ENCODE data around the gene BARD1.

The BARD1 gene

DNA sequence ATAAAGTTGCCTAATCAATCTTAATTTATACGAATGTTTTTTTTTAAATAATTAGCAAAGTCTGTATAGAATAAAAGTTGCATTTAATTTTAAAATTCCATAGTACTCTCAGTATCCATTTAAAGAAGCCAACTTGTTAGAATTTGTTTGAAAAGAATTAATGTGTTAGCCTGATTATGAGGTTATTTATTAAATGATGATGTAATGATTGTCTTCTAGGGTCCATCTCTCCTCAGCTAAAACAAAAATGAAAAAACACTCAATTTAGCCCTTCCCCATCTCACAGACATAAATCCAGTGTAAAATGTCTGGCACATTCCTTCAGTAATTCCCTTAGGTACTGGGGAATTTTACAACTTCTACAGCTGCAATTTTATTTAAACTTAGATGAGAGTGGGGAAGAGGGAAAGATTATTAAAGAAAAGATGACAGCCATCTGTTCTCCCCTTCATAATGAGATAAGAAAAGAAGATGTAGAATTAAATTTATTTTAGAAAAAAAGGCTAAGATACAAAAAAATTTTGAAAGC, 68.6 kb downstream of the BARD1 start:
- Histone ChIP-seq H3K4me1 (ENCODE audit: control insufficient read depth, low read length) (no peaks in the 10 kb centered on the region), H3K9me2 (replicated peaks; ENCODE audit: control insufficient read depth, low read length) (no peaks in the 10 kb centered on the region), H3K79me2 (ENCODE audit: control insufficient read depth, low read length) (peaks cover 8% of the 10 kb centered on the region), H3K4me3 (ENCODE audit: low read length) (no peak overlapping the region), H3K4me2 (ENCODE audit: low read length) (no peak overlapping the region), H3K27ac (ENCODE audit: low read depth, low read length) (no peak overlapping the region), H3K9me3 (ENCODE audit: control insufficient read depth, insufficient read depth, low read length) (no peaks in the 10 kb centered on the region), H3F3A (ENCODE audit: control insufficient read depth, insufficient read depth) (peaks cover 2% of the 10 kb centered on the region; the same call in 1 of the 2 replicates), H3K36me3 (ENCODE audit: control insufficient read depth, low read length) (peaks cover 80% of the 10 kb centered on the region), H4K20me1 (ENCODE audit: control insufficient read depth, insufficient read depth, low read depth, low read length) (no peaks in the 10 kb centered on the region), H3K27me3 (ENCODE audit: control insufficient read depth, low read length) (no peaks in the 10 kb centered on the region)
- TF ChIP-seq EZH2phosphoT487 (IDR thresholded peaks at IDR 0.05; ENCODE audit: borderline replicate concordance, low read length), result no peak

DNA sequence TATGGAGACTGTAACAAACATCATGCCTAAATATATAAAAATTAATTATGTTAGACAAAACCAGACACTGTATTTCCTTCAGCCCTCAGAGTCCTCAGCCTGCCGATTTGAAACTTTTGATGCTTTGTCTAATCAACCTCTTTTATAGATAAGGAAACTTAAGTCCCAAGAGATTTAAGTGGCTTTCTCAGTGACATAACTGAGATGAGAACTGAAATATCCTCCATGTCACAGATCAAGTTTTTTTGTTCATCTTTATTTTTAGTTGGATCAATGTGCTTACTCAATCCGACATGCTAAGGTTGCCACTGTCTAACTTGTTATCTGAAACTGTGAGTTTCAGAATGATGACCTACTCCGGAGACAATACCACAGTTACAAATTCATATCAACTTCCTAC, 72.3 kb downstream of the BARD1 start:
- 0 out of 2 replicates have a peak, but pooled peaks cover 1% of the 10 kb centered on the region for H3K79me2 ChIP-seq (ENCODE audit: control insufficient read depth, low read length)
- no peaks in the 10 kb centered on the region for H3K4me1 ChIP-seq (ENCODE audit: control insufficient read depth, low read length)
- no peak overlapping the region for H3K4me2 ChIP-seq (ENCODE audit: low read length)
- H3K36me3 ChIP-seq (ENCODE audit: control insufficient read depth, low read length), result peaks cover 70% of the 10 kb centered on the region
- no peak overlapping the region for H3K4me3 ChIP-seq (ENCODE audit: low read length)
- peaks cover 2% of the 10 kb centered on the region; the same call in 1 of the 2 replicates for H3F3A ChIP-seq (ENCODE audit: control insufficient read depth, insufficient read depth)
- TF ChIP-seq, protein P1, sequence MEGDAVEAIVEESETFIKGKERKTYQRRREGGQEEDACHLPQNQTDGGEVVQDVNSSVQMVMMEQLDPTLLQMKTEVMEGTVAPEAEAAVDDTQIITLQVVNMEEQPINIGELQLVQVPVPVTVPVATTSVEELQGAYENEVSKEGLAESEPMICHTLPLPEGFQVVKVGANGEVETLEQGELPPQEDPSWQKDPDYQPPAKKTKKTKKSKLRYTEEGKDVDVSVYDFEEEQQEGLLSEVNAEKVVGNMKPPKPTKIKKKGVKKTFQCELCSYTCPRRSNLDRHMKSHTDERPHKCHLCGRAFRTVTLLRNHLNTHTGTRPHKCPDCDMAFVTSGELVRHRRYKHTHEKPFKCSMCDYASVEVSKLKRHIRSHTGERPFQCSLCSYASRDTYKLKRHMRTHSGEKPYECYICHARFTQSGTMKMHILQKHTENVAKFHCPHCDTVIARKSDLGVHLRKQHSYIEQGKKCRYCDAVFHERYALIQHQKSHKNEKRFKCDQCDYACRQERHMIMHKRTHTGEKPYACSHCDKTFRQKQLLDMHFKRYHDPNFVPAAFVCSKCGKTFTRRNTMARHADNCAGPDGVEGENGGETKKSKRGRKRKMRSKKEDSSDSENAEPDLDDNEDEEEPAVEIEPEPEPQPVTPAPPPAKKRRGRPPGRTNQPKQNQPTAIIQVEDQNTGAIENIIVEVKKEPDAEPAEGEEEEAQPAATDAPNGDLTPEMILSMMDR (IDR thresholded peaks at IDR 0.05; ENCODE audit: low read depth, low read length, poor library complexity, severe bottlenecking), result no peak
- no peak for TF ChIP-seq EZH2phosphoT487 (IDR thresholded peaks at IDR 0.05; ENCODE audit: borderline replicate concordance, low read length)
- H3K27ac ChIP-seq (ENCODE audit: low read depth, low read length), result no peak overlapping the region
- no peaks in the 10 kb centered on the region for H4K20me1 ChIP-seq (ENCODE audit: control insufficient read depth, insufficient read depth, low read depth, low read length)
- no peaks in the 10 kb centered on the region for H3K9me2 ChIP-seq (replicated peaks; ENCODE audit: control insufficient read depth, low read length)
- H3K27me3 ChIP-seq (ENCODE audit: control insufficient read depth, low read length), result no peaks in the 10 kb centered on the region
- no peaks in the 10 kb centered on the region for H3K9me3 ChIP-seq (ENCODE audit: control insufficient read depth, insufficient read depth, low read length)

DNA sequence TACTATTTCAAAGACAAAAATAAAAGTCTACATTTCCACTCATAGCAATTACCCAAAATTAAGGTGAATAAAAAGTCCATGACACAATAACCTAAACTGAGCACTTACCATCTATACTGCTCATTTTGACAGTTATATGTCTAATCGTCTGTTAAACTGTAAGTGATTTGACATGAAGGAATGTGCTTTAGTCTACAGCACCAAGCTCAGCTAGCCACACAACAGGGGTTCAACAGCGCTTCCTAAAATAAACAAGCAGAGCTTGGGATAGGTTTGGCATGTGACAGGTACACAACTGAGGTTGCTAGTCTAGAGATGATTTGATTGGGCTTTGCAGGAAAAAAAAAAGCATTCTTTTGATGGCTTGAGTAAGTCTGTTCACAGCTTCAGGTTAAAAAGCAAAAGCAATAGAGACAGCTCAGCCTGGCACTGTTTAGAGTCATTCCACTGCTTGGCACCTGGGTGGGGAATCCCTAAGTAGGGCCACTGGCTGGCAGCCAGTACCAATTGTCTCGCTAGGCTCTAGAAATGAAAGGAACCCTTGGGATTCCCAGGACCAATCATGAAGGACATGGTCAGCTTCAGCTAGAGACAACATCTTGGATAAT, 78.6 kb downstream of the BARD1 start:
- H3F3A ChIP-seq (ENCODE audit: control insufficient read depth, insufficient read depth), result no peaks in the 10 kb centered on the region; the same call in 1 of the 2 replicates
- no peak overlapping the region for H3K4me2 ChIP-seq (ENCODE audit: low read length)
- no peak overlapping the region for H3K4me3 ChIP-seq (ENCODE audit: low read length)
- H3K79me2 ChIP-seq (ENCODE audit: control insufficient read depth, low read length), result no peaks in the 10 kb centered on the region
- TF ChIP-seq, protein P1 (IDR thresholded peaks at IDR 0.05; ENCODE audit: low read depth, low read length, poor library complexity, severe bottlenecking), result no peak
- TF ChIP-seq EZH2phosphoT487 (IDR thresholded peaks at IDR 0.05; ENCODE audit: borderline replicate concordance, low read length), result no peak
- H3K36me3 ChIP-seq (ENCODE audit: control insufficient read depth, low read length), result peaks cover 86% of the 10 kb centered on the region
- no peaks in the 10 kb centered on the region for H3K27me3 ChIP-seq (ENCODE audit: control insufficient read depth, low read length)
- no peaks in the 10 kb centered on the region for H4K20me1 ChIP-seq (ENCODE audit: control insufficient read depth, insufficient read depth, low read depth, low read length)
- H3K27ac ChIP-seq (ENCODE audit: low read depth, low read length), result no peak overlapping the region
- H3K9me2 ChIP-seq (replicated peaks; ENCODE audit: control insufficient read depth, low read length), result no peaks in the 10 kb centered on the region
- no peaks in the 10 kb centered on the region for H3K9me3 ChIP-seq (ENCODE audit: control insufficient read depth, insufficient read depth, low read length)
- no peaks in the 10 kb centered on the region for H3K4me1 ChIP-seq (ENCODE audit: control insufficient read depth, low read length)

DNA sequence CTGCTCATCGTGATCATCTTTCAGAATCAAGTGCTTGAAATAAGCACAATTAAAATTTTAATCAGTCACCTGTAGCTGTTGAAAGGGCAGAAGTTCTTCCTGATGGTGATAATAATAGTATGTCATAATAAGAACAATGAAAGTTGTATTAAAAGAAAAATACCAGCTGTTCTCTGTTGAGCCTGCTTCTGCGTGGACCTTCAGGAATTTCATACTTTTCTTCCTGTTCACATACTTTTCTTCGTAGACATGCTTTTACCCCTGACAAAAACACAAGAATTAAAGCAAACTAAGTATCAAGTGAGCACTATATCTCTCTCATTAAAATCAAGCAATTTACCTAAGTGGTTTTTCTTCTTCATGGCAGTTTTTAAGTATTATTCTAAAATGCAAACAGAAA, 79.2 kb downstream of the BARD1 start:
- Histone ChIP-seq H4K20me1 (ENCODE audit: control insufficient read depth, insufficient read depth, low read depth, low read length) (no peaks in the 10 kb centered on the region), H3K79me2 (ENCODE audit: control insufficient read depth, low read length) (no peaks in the 10 kb centered on the region)

More for the DNA sequence above, 79.2 kb downstream of the BARD1 start:
- H3K9me3 ChIP-seq (ENCODE audit: control insufficient read depth, insufficient read depth, low read length), result no peaks in the 10 kb centered on the region
- no peaks in the 10 kb centered on the region for H3K4me1 ChIP-seq (ENCODE audit: control insufficient read depth, low read length)
- H3K9me2 ChIP-seq (replicated peaks; ENCODE audit: control insufficient read depth, low read length), result no peaks in the 10 kb centered on the region
- no peak overlapping the region for H3K4me2 ChIP-seq (ENCODE audit: low read length)
- H3K27me3 ChIP-seq (ENCODE audit: control insufficient read depth, low read length), result no peaks in the 10 kb centered on the region
- H3K27ac ChIP-seq (ENCODE audit: low read depth, low read length), result no peak overlapping the region
- no peaks in the 10 kb centered on the region; the same call in 1 of the 2 replicates for H3F3A ChIP-seq (ENCODE audit: control insufficient read depth, insufficient read depth)
- no peak for TF ChIP-seq EZH2phosphoT487 (IDR thresholded peaks at IDR 0.05; ENCODE audit: borderline replicate concordance, low read length)
- TF ChIP-seq, protein P1 (IDR thresholded peaks at IDR 0.05; ENCODE audit: low read depth, low read length, poor library complexity, severe bottlenecking), result no peak
- peaks cover 88% of the 10 kb centered on the region for H3K36me3 ChIP-seq (ENCODE audit: control insufficient read depth, low read length)
- no peak overlapping the region for H3K4me3 ChIP-seq (ENCODE audit: low read length)

Data from DOHH2 (cell line).